GM18526 (cell line): Measurements from ENCODE around the gene ZFP30.

Experiments
- POLR2A ChIP-seq: IDR thresholded peaks from 3 replicates; pipeline ENCODE4 v1.6.1; 2011; ENCODE audit not compliant: insufficient read length; ENCODE audit errors: extremely low read depth

ZFP30 gene

GRCh38 chr19:37583340-37583739 is 71.9 kb downstream of the ZFP30 start:
- no peak for TF ChIP-seq POLR2A

- no peak for TF ChIP-seq POLR2A
Measured at GRCh38 chr19:37572203-37572602, 83.1 kb downstream of the ZFP30 start.

GRCh38 chr19:37565370-37565669 is 89.9 kb downstream of the ZFP30 start:
- TF ChIP-seq POLR2A, result no peak

GRCh38 chr19:37564624-37565369 is 90.5 kb downstream of the ZFP30 start:
- TF ChIP-seq POLR2A, result no peak
